Measurements from ENCODE around the gene PRSS8. TPM values are rescaled to one million over a fixed set of nuclear protein-coding genes. Genes with fewer than 3 reads are reported as not detected.

The PRSS8 gene
- total RNA-seq, 2 experiments from 2014 or later = not detected

DNA sequence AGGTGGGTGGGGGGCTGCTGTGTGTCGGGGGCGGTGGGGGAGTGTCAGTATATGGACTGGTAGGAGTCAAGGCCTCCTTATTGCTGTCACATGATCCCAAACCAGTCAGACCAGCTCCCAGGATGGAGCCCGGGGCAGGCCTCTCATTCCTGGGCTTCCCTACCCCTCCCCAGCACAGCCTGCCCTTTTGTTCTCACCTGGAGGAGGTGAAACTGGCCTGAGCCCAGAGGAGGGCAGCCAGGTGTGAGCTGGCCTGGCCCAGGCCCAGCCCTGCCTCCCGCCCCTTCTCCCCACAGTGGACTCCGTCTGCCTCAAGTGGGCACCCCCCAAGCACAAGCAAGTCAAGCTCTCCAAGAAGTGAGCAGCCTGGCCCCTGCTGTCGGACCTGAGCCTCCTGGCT lies 4.6 kb downstream of the PRSS8 start:
- ChIA-PET POLR2A (interaction anchor here (0.9 kb wide), 1 partner anchor 13 kb away, joined by 4 read pairs; the partner anchor contains the start of gene KAT8), CTCF (interaction anchor here (1.1 to 3.0 kb wide), 2 partner anchors 10 to 11 kb away, joined by 3 to 12 read pairs; no protein-coding TSS in a partner anchor)
- no peak for DNase-seq
- Mint-ChIP-seq H3K4me3 (no peak overlapping the region), H3K9me3 (no peaks in the 10 kb centered on the region), H3K27ac (no peak overlapping the region), H3K27me3 (no peaks in the 10 kb centered on the region), H3K36me3 (ENCODE audit: low read depth) (peaks cover 13% of the 10 kb centered on the region), H3K4me1 (ENCODE audit: low read depth) (peaks cover 2% of the 10 kb centered on the region)
- intact Hi-C loops (cut with micrococcal nuclease) = no loop called here
- ATAC-seq = no peak
- TF ChIP-seq, protein P1, sequence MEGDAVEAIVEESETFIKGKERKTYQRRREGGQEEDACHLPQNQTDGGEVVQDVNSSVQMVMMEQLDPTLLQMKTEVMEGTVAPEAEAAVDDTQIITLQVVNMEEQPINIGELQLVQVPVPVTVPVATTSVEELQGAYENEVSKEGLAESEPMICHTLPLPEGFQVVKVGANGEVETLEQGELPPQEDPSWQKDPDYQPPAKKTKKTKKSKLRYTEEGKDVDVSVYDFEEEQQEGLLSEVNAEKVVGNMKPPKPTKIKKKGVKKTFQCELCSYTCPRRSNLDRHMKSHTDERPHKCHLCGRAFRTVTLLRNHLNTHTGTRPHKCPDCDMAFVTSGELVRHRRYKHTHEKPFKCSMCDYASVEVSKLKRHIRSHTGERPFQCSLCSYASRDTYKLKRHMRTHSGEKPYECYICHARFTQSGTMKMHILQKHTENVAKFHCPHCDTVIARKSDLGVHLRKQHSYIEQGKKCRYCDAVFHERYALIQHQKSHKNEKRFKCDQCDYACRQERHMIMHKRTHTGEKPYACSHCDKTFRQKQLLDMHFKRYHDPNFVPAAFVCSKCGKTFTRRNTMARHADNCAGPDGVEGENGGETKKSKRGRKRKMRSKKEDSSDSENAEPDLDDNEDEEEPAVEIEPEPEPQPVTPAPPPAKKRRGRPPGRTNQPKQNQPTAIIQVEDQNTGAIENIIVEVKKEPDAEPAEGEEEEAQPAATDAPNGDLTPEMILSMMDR (IDR thresholded peaks at IDR 0.05) = no peak

DNA sequence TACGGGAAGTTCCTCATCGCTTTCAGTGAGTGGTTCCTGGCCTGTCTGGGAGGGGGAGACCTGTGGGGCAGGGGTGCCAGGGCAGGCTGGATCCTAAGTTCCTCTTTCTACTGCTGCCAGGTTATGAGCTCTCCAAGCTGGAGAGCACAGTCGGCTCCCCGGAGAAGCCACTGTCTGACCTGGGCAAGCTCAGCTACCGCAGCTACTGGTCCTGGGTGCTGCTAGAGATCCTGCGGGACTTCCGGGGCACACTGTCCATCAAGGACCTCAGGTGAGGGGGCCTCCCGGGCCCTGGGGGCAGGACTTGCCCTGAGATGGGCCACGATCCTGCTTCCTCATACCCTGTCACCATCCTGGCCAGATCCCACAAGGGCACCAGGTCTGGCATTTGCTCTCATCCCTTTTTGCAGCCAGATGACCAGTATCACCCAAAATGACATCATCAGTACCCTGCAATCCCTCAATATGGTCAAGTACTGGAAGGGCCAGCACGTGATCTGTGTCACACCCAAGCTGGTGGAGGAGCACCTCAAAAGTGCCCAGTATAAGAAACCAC lies 5.1 kb downstream of the PRSS8 start:
- CTCF ChIA-PET = interaction anchor here (3.0 kb wide), 1 partner anchor 12 kb away, joined by 12 read pairs; no protein-coding TSS in a partner anchor
- TF ChIP-seq, protein P1 (IDR thresholded peaks at IDR 0.05) = no peak
- ATAC-seq = no peak
- intact Hi-C loops (cut with micrococcal nuclease) = no loop called here
- H3K4me1 Mint-ChIP-seq (ENCODE audit: low read depth) = peaks cover 2% of the 10 kb centered on the region
- no peak overlapping the region for H3K4me3 Mint-ChIP-seq
- DNase-seq = no peak
- H3K27ac Mint-ChIP-seq = no peak overlapping the region
- H3K27me3 Mint-ChIP-seq = no peaks in the 10 kb centered on the region
- H3K36me3 Mint-ChIP-seq (ENCODE audit: low read depth) = peaks cover 15% of the 10 kb centered on the region
- no peaks in the 10 kb centered on the region for H3K9me3 Mint-ChIP-seq
- POLR2A ChIA-PET = no interaction called here

DNA sequence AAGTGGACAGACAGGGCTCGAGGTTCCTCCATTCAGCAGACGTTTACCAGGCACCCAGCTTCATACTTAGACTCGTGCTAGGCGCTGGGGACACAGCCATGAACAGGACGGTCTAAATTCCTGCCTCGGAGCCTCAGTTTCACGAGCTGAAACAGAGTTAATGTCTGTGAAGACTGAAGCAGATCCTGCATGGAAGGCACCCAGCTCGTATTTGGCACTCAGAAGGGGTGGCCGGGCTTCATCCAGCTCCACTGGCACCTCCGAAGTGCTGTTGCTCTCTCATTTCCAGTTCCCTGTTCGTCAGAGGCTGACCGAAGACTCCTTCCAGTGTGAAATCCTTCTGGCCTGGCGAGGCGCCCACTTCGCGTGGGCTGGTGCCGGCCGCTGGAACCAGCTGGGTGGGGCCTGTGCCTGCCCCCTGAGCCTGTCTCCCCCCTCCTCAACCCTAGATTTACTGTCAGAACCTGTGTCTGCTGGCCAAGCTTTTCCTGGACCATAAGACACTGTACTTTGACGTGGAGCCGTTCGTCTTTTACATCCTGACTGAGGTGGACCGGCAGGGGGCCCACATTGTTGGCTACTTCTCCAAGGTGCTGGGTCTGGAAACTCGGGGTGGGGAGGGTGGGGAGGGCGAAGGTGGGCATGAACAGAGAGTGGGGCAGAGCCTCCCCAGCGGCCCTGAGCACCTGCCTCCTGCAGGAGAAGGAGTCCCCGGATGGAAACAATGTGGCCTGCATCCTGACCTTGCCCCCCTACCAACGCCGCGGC lies 5.8 kb downstream of the PRSS8 start:
- no peak overlapping the region for H3K27ac Mint-ChIP-seq
- H3K9me3 Mint-ChIP-seq = no peaks in the 10 kb centered on the region
- H3K27me3 Mint-ChIP-seq = no peaks in the 10 kb centered on the region
- peaks cover 17% of the 10 kb centered on the region for H3K36me3 Mint-ChIP-seq (ENCODE audit: low read depth)
- peaks cover 2% of the 10 kb centered on the region for H3K4me1 Mint-ChIP-seq (ENCODE audit: low read depth)
- ChIA-PET CTCF (interaction anchor here (3.0 kb wide), 1 partner anchor 12 kb away, joined by 12 read pairs; no protein-coding TSS in a partner anchor), POLR2A (interaction anchor here (0.8 kb wide), 1 partner anchor 66 kb away, joined by 3 read pairs; no protein-coding TSS in a partner anchor)
- TF ChIP-seq, protein P1 (IDR thresholded peaks at IDR 0.05) = no peak
- ATAC-seq = no peak
- intact Hi-C loops (cut with micrococcal nuclease) = no loop called here
- DNase-seq = no peak
- H3K4me3 Mint-ChIP-seq = no peak overlapping the region

DNA sequence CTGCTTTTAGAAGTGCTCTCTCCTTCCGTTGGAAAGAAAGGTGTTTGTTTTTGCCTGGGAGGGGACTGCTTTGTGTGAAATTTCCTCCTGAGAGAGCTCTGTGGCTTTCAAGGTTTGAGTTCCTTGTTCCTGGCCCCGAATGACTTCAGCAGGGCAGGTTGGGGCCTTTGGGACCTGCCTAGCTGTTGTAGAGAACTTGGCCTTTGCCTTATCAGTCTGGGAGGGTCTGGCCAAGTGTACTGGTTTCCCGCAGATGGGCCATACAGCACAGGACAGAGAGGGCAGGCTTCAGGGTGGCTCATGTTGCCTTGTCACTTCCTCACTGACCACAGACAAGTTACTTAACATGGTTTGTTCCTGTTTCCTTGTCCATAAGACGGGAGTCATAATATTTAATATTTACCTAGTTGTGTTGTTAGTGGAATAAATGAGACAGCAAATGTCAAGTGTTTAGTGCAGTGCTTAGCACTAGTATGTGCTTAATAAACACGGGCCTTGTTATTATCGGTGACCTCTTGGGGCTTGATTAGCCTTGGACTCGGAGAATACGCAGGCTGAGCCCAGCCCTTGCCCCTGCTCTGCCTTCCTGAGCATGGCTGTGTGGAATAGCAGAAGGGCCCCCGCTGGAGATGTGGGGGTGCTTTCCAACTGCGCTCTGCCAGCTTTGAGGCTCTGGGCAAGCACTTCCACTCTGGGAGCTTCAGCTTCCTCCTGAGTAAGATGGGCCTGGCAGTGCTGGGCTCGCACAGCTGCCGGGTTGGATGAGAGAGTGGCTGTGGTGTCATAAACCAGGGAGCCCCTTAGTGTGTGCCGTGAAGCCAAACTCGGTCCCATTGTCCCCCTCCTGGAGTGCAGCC lies 6.6 kb downstream of the PRSS8 start:
- DNase-seq (no peak), ATAC-seq (no peak)
- POLR2A ChIA-PET = interaction anchor here (0.8 kb wide), 1 partner anchor 66 kb away, joined by 3 read pairs; no protein-coding TSS in a partner anchor
- Mint-ChIP-seq H3K9me3 (no peaks in the 10 kb centered on the region), H3K4me3 (no peak overlapping the region), H3K27me3 (no peaks in the 10 kb centered on the region), H3K4me1 (ENCODE audit: low read depth) (peaks cover 2% of the 10 kb centered on the region), H3K36me3 (ENCODE audit: low read depth) (peaks cover 21% of the 10 kb centered on the region), H3K27ac (no peak overlapping the region)
- intact Hi-C loops (cut with micrococcal nuclease) = no loop called here
- TF ChIP-seq, protein P1 (IDR thresholded peaks at IDR 0.05) = no peak
- CTCF ChIA-PET = interaction anchor here (0.7 to 3.0 kb wide), 2 partner anchors 13 kb away, joined by 3 to 12 read pairs; no protein-coding TSS in a partner anchor

Data from activated CD8-positive, alpha-beta T cell treated with anti-CD3 and anti-CD28 coated beads for 36 hours (primary cell).